HEK293T (cell line): ENCODE data around the gene LILRB5.
"Not testable (repeated sequence)": the region's sequence is repeated elsewhere in the genome, so short reads cannot be mapped to it uniquely, and the experiment has no call there.

Experiments used
- CTCF ChIA-PET: fragments of 350-600 bp; formaldehyde crosslinking; extraction: SDS; loops from one replicate; lab custom pipeline; 2021; ENCODE audit warnings: antibody characterized with exemption, inconsistent platforms; lab: Yijun Ruan, JAX
- POLR2A ChIA-PET: fragments of 350-600 bp; formaldehyde crosslinking; extraction: SDS; loops from one replicate; lab custom pipeline; 2020; ENCODE audit warnings: antibody characterized with exemption, inconsistent platforms; lab: Yijun Ruan, JAX
- DNase-seq: peaks from one replicate; pipeline ENCODE4 v3.0.0; 2012; ENCODE audit warnings: mixed read lengths; ENCODE audit errors: extremely low spot score
- ARNT ChIP-seq: fragments of 450-650 bp; IDR thresholded peaks from 2 replicates; pipeline ENCODE4 v1.6.1; 2017; ENCODE audit warnings: mild to moderate bottlenecking
- BHLHE40 ChIP-seq: fragments of 450-650 bp; IDR thresholded peaks from 2 replicates; pipeline ENCODE4 v1.6.1; 2016; ENCODE audit warnings: mild to moderate bottlenecking, moderate library complexity, borderline replicate concordance
- CTBP1 ChIP-seq: fragments of 450-650 bp; IDR thresholded peaks from 2 replicates; pipeline ENCODE4 v1.6.1; 2016; ENCODE audit warnings: borderline replicate concordance
- ELF4 ChIP-seq: fragments of 450-650 bp; IDR thresholded peaks from 2 replicates; pipeline ENCODE4 v1.6.1; 2017; ENCODE audit warnings: antibody characterized with exemption
- FOXA1 ChIP-seq: fragments of 450-650 bp; IDR thresholded peaks from 2 replicates; pipeline ENCODE4 v1.6.1; 2016; ENCODE audit warnings: mild to moderate bottlenecking
- FOXK2 ChIP-seq: fragments of 450-650 bp; IDR thresholded peaks from 2 replicates; pipeline ENCODE4 v1.6.1; 2016; ENCODE audit warnings: mild to moderate bottlenecking
- FOXM1 ChIP-seq: fragments of 450-650 bp; IDR thresholded peaks from 2 replicates; pipeline ENCODE4 v1.6.1; 2017; ENCODE audit warnings: mild to moderate bottlenecking, borderline replicate concordance
- HDGF ChIP-seq: fragments of 450-650 bp; IDR thresholded peaks from 2 replicates; pipeline ENCODE4 v1.6.1; 2017; ENCODE audit warnings: antibody characterized with exemption, borderline replicate concordance
- L3MBTL2 ChIP-seq: fragments of 450-650 bp; conservative IDR thresholded peaks from 2 replicates; pipeline ENCODE4 v1.6.1; 2016; ENCODE audit warnings: mild to moderate bottlenecking
- LEF1 ChIP-seq: fragments of 450-650 bp; IDR thresholded peaks from 2 replicates; pipeline ENCODE4 v1.6.1; 2017; ENCODE audit warnings: mild to moderate bottlenecking, borderline replicate concordance
- NFRKB ChIP-seq: fragments of 450-650 bp; IDR thresholded peaks from 2 replicates; pipeline ENCODE4 v1.6.1; 2016; ENCODE audit warnings: mild to moderate bottlenecking, moderate library complexity
- SP1 ChIP-seq: fragments of 450-650 bp; IDR thresholded peaks from 2 replicates; pipeline ENCODE4 v1.6.1; 2017
- SUZ12 ChIP-seq: fragments of 450-650 bp; IDR thresholded peaks from 2 replicates; pipeline ENCODE4 v1.6.1; 2016; ENCODE audit warnings: mild to moderate bottlenecking
- TARDBP ChIP-seq: fragments of 450-650 bp; IDR thresholded peaks from 2 replicates; pipeline ENCODE4 v1.6.1; 2016
- ZNF384 ChIP-seq: fragments of 450-650 bp; IDR thresholded peaks from 2 replicates; pipeline ENCODE4 v1.6.1; 2016
- TF ChIP-seq, protein P1 (sequence below): fragments of 450-650 bp; IDR thresholded peaks from 2 replicates; pipeline ENCODE4 v1.6.1; 2016

Gene LILRB5

DNA sequence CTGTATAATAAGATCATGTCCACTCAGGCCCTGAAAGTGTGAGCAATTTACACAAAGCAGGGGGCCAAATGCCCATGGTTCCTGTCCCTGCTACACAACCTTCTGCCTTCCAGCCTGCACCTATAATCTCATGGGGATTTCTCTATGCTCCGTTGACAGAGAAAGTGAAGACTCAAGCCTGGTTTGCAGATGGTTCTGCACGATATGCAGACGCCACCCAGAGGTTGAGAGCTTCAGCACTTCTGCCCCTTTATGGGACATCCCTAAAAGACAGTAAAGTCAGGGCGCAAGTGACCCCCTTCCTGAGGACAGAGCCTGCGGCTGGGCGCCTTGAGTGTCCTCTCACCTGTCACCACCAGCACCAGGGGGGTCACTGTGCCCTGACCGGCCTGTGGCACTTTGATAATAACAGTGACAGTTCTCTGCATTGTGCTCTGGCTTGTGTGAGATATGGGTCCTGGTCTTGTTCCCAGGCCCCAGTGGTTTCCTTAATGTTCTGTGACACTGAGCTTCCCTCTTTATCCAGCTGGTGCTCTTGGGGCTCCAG is 40.8 kb upstream of the LILRB5 start:
- ChIA-PET CTCF (no interaction called here), POLR2A (no interaction called here)
- TF ChIP-seq HDGF (no peak), L3MBTL2 (no peak), BHLHE40 (no peak), CTBP1 (no peak), FOXK2 (no peak), SUZ12 (no peak), LEF1 (no peak), FOXM1 (no peak), ZNF384 (no peak), ARNT (no peak), SP1 (no peak), TARDBP (no peak), NFRKB (no peak), FOXA1 (no peak), ELF4 (no peak)
- TF ChIP-seq, protein P1, sequence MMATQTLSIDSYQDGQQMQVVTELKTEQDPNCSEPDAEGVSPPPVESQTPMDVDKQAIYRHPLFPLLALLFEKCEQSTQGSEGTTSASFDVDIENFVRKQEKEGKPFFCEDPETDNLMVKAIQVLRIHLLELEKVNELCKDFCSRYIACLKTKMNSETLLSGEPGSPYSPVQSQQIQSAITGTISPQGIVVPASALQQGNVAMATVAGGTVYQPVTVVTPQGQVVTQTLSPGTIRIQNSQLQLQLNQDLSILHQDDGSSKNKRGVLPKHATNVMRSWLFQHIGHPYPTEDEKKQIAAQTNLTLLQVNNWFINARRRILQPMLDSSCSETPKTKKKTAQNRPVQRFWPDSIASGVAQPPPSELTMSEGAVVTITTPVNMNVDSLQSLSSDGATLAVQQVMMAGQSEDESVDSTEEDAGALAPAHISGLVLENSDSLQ: no peak
- DNase-seq: no peak

DNA sequence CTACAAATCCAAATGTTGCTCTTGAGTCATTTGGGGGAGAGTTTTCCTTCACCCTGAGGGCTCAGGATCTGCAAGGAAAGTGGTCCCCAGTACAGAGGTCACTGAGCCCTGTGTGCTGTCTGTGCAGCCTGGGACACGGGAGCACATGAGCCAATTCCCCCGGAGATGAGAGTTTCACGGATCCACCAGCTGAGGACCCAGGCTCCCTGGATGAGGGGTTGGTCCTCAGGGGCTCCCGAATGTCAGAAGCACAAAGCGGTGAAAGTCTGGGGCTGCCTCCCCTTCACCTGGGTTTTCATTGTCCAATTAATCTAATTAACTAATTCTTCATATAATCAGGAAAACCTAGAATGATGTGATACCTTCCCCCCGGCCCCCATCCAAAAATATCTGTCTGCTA is 37.5 kb upstream of the LILRB5 start:
- ChIA-PET POLR2A (no interaction called here), CTCF (no interaction called here)
- DNase-seq: no peak
- TF ChIP-seq LEF1 (no peak), SUZ12 (no peak), CTBP1 (no peak), FOXM1 (no peak), SP1 (no peak), FOXA1 (no peak), NFRKB (no peak), ELF4 (no peak), BHLHE40 (no peak), ZNF384 (no peak), HDGF (no peak), TARDBP (no peak), FOXK2 (no peak), ARNT (no peak), L3MBTL2 (no peak)
- TF ChIP-seq, protein P1: no peak

DNA sequence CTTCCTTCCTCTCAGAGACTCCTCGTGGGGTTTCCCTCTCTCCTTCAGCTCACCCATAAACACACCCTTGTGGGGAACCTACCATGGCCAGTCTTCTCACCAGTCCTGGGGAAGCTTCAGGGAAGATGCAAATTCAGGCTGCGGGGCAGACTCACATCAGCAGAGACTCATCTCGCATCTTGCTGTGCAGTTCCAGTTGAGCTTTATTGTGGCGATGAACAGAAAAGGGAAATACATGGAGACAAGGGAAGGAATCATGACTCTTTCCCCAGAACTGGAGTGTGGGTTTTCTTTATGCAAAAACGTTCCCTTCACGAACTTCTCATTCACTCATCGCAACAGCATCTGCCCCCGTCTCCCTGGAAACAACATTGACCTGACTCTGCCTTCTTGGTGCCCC is 32.1 kb upstream of the LILRB5 start:
- DNase-seq, POLR2A ChIA-PET: not testable (repeated sequence)
- CTCF ChIA-PET: interaction anchor here (0.7 kb wide), 1 partner anchor 55 kb away, joined by 4 read pairs; no protein-coding TSS in a partner anchor

DNA sequence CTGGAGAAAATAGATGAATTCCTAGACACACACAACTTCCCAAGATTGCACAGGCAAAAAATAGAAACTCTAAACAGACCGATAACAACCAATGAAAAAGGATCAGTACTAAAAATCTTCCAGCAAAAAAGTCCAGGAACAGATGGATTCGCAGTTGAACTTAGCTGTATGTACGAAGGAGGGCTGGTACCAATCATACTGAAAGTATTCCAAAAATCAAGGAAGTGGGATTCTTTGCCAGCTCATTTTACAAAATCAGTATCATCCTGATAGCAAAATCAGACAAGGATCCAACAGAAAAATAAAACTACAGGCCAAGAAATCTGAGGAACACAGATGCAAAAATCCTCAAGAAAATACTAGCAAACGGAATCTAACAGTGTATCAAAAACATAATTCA is 30.4 kb upstream of the LILRB5 start:
- no peak for DNase-seq
- POLR2A ChIA-PET: no interaction called here
- CTCF ChIA-PET: no interaction called here
- TF ChIP-seq ZNF384 (no peak), NFRKB (no peak), ELF4 (no peak), L3MBTL2 (no peak), FOXM1 (no peak), ARNT (no peak), FOXA1 (no peak)
- TF ChIP-seq, protein P1: no peak

DNA sequence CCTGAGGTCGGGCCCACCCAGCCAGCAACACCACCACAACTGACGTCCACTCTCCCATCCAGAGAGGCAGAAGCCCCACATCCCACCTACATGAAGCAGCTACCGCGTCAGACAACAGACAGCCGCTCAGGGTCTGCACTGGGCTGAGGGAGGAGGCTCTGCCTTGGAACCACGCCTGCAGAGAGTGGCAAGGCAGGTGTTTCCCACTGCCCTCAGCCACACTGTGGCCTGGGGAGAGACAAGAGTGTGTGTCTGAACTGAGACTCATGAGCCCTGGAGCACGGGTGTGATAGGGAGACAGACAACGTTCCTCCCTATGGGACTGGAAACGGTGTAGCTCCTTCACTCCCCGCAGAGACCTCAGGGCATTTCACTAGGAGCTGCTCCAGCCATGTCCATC is 29.2 kb upstream of the LILRB5 start:
- CTCF ChIA-PET, POLR2A ChIA-PET, DNase-seq: not testable (repeated sequence)

DNA sequence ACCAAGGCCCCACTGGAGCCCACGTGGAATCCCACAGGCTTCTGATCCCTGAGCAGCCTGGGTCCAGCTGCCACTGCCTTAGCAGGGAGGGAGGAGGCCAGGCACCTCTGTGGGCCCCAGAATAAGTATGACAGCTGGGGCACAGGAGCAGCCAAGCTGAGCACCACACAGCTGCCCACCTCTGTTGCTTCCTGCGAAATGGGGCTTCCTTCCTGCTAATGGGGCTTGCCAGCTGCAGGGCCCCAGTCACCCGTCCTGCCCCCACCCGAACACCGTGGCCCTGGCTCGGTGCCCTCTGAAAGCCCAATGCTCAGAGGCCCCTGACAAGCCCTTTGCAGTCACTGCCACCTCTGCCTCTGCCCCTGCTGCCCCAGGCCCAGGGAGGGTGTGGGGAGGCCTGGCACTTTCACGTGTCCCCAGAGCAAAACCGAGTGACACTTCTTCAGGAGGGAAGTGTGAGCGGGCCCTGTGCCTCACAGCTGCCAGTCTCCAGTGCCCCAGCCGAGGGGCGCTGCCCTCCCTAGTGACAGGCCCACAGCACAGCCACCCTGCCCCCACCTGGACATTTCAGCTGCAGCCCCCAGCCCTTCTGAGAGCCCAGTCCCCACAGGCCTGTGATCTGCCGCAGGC is 28.5 kb upstream of the LILRB5 start:
- DNase-seq, POLR2A ChIA-PET, CTCF ChIA-PET: not testable (repeated sequence)
